DND-41 (cell line): ENCODE results near the gene ABHD16A.

Experiments
- CTCF ChIP-seq: IDR thresholded peaks from 2 replicates; pipeline ENCODE4 v1.5.1; 2012; ENCODE audit warnings: borderline replicate concordance, low read length, moderate library complexity, mild to moderate bottlenecking; ENCODE audit not compliant: poor library complexity, severe bottlenecking; ENCODE audit errors: extremely low read depth
- EZH2 ChIP-seq: IDR thresholded peaks from 3 replicates; pipeline ENCODE4 v1.6.1; 2012; ENCODE audit warnings: borderline replicate concordance, low read depth, mild to moderate bottlenecking, moderate library complexity, low read length, inconsistent platforms; ENCODE audit not compliant: severe bottlenecking

GRCh38 chr6:31690231-31691077, 12.7 kb downstream of the ABHD16A start:
- TF ChIP-seq CTCF (no peak), EZH2 (no peak)
